GM10266 (cell line): Measurements from ENCODE around the gene PITPNM1.

Experiments
- DNase-seq: peaks from one replicate; pipeline ENCODE4 v3.0.0; 2012; ENCODE audit errors: extremely low spot score
- TF ChIP-seq, protein P1 (sequence below): IDR thresholded peaks from 2 replicates; pipeline ENCODE4 v1.5.1; 2012; ENCODE audit warnings: mild to moderate bottlenecking, low read depth; ENCODE audit not compliant: control insufficient read depth, insufficient read depth; ENCODE audit errors: missing control alignments

The PITPNM1 gene

DNA sequence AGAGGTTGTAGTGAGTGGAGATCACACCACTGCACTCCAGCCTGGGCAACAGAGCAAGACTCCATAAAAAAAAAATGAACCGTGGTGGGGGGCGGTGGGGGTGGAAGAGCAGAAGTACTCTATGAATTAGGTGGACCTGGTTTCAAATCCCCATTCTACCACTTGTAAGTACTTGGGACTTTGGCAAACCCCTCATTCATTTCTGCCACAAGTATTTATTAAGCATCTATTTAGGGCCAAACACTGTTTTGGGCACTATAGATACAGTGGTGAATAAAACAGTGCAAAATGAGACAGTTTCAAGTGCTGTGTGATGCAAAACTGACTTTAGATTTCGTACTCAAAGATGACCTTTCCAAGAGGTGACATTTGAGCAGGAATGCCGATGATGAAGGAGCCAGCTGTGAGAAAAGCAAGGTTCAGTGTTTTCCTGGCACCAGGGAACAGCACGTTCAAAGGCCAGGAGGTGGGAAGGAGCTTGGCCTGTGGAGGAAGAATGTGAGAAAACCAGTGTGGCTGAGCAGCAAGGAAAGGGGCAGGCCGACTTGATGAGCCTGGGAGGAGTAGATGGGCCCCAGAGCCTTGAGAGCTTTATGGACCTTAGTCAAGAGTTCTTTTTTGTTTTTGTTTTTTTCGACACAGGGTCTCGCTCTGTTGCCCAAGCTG is 34.7 kb downstream of the PITPNM1 start:
- TF ChIP-seq, protein P1, sequence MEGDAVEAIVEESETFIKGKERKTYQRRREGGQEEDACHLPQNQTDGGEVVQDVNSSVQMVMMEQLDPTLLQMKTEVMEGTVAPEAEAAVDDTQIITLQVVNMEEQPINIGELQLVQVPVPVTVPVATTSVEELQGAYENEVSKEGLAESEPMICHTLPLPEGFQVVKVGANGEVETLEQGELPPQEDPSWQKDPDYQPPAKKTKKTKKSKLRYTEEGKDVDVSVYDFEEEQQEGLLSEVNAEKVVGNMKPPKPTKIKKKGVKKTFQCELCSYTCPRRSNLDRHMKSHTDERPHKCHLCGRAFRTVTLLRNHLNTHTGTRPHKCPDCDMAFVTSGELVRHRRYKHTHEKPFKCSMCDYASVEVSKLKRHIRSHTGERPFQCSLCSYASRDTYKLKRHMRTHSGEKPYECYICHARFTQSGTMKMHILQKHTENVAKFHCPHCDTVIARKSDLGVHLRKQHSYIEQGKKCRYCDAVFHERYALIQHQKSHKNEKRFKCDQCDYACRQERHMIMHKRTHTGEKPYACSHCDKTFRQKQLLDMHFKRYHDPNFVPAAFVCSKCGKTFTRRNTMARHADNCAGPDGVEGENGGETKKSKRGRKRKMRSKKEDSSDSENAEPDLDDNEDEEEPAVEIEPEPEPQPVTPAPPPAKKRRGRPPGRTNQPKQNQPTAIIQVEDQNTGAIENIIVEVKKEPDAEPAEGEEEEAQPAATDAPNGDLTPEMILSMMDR: no peak
- no peak for DNase-seq

DNA sequence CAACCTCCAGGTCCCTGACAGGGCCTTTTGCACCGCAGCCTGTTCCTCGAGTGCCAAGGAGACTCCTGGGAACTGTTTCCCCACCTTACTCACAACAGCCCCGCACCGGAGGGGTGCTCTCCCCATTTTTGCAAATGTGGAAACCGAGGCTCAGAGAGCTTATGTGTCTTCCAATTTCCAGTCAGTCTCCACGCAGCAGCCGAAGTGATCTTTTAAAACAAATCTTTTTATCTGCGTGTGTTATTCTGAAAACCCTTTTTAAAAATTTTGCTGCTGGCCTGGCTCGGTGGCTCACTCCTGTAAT is 35.7 kb downstream of the PITPNM1 start:
- TF ChIP-seq, protein P1: no peak
- no peak for DNase-seq

DNA sequence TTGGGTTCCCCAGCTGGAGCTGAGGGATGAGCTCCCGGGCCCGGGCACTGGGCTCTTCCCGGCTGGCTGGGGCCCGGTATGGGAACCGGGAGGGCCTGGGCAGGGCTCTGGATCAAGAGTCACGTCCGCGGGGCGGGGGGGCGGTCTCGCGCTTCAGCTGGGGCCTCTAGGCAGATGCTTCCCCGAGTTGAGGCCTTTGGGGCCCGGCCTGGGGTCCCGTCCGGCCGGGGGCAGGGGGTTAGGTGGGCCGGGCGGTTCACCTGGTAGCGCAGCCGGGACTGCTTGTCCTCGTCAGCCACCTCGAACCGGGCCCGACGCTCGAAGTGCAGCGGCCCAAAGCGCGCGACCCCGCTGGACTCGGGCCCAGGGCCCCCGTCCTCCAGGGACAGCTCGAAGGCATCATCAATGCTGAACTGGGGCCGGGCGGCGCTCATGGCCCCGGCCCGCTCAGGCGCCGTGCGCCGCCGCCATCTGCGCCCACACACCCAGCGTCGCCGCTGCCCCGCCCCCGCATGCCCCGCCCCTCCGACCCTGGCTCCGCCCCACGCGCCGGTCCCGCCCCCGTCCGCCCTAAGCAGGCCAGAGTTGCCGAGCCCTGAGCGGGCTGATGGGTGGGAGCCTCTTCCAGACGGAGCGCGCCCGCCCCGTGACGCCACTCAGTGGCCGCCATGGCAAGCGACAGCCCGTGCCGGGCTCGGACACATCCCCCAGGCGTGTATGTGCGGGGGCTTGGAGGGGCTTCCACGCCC is 36.2 kb downstream of the PITPNM1 start, which contains the start of gene TMEM134:
TMEM134 (minus strand) TSS at position 493 of the 749 bp plus-strand sequence; CDS start at position 434, 59 bp downstream.
- TF ChIP-seq, protein P1: peak; percentile 75
- peak; percentile 98 for DNase-seq

DNA sequence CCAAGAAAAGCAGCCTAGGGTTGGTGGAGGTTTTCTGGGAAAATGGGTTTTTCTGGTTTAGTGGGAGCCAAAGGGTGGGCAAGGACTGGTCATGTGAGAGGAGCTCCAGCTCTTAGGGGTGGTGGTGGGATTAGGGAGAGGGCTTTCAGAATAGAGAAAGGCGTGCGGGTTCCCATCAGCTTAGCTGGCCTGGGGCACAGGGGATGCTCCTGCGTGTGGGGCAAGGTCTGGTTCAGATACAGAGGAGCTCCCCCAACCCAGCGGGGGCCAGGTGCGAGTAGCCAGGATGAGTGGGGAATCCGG is 36.8 kb downstream of the PITPNM1 start:
- TF ChIP-seq, protein P1: no peak
- no peak for DNase-seq

DNA sequence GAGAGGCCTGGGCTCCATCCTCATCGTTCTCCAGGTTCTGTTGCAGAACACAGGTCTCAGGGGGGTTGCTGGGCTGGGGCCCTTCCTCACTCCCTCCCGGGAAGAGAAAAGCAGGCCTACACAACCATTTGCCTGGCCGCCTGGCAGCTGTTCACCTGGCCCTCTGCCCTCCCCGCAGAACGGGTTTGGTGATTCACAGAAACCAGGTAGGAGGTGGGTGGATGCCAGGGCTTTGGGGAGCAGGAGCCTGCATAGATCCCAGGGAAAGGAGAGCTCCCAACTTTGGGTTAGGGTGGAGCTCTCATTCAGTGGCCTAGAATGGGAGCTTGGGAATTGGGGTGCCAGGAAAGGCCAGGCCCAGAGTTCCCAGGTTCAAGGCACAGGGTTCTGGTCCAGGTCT is 37.1 kb downstream of the PITPNM1 start:
- DNase-seq: no peak
- TF ChIP-seq, protein P1: no peak

DNA sequence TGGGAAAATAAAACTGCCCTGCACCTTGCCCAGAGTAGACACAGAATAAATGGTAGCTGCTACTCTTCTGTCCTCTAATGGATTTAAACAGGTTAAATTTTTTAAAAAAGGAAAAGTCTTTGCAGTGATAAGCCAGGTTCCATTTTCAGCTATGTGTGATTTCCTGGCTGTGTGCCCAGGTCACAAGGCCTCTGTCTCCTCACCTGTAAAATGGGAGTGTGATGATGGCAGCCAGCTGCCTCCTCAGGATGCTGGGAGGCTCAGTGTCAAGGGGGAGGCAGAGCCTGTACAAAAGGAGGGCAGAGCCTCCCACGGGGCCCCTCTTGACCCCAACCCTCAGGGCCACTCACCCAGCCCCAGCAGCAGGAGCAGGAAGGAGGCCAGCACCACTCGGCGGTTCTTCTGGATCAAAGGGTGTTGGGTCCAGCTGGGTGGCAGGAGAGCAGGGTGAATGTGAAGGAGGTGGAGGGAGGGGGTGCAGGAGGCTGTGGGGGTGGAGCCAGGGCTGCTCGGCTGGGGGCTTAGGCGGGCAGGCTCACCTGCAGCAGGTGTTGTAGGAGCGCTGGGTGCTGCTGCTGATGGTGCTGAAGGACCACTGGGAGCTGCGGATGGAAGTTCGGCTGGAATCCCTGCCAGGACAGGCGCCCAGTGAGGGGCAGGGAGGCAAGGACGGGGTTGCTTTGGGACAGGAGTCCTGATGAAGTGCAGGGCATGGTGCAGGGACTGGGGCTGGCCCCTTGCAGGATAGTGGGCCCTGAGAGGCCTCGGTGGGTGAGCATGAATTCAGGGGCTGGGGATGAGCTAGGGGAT is 38.0 kb downstream of the PITPNM1 start:
- DNase-seq: no peak
- TF ChIP-seq, protein P1: no peak
